ENCODE results near the gene SEC61B.

- no peak for TF ChIP-seq CTCF (IDR thresholded peaks at IDR 0.05)
- TF ChIP-seq POLR2A (IDR thresholded peaks at IDR 0.05) = no peak
Measured at GRCh38 chr9:99173570-99174504, 48.2 kb upstream of the SEC61B start.

Data from right lobe of liver (tissue), 4 donors.